Measurements from ENCODE around the gene MUC3A.

The MUC3A gene

GRCh38 chr7:100952641-100953040 is 3.3 kb downstream of the MUC3A start:
- Mint-ChIP-seq H3K9me3 (no peaks in the 10 kb centered on the region), H3K4me1 (no peaks in the 10 kb centered on the region), H3K27ac (no peak overlapping the region), H3K4me3 (no peak overlapping the region), H3K36me3 (no peaks in the 10 kb centered on the region), H3K27me3 (peaks cover 8% of the 10 kb centered on the region)
- DNase-seq (ENCODE audit: low spot score in 2 of 2) (no peak), ATAC-seq (ENCODE audit: low read depth) (no peak)

GRCh38 chr7:100957832-100958421 is 8.6 kb downstream of the MUC3A start:
- H3K4me3 Mint-ChIP-seq: no peak overlapping the region
- no peak for ATAC-seq (ENCODE audit: low read depth)
- H3K9me3 Mint-ChIP-seq: no peaks in the 10 kb centered on the region
- no peaks in the 10 kb centered on the region for H3K4me1 Mint-ChIP-seq
- H3K27ac Mint-ChIP-seq: no peak overlapping the region
- no peak for DNase-seq (ENCODE audit: low spot score in 2 of 2)
- H3K27me3 Mint-ChIP-seq: peaks cover 4% of the 10 kb centered on the region
- no peaks in the 10 kb centered on the region for H3K36me3 Mint-ChIP-seq

GRCh38 chr7:100959894-100960293 is 10.6 kb downstream of the MUC3A start:
- H3K36me3 Mint-ChIP-seq: no peaks in the 10 kb centered on the region
- no peaks in the 10 kb centered on the region for H3K9me3 Mint-ChIP-seq
- H3K27ac Mint-ChIP-seq: no peak overlapping the region
- no peak overlapping the region for H3K4me3 Mint-ChIP-seq
- DNase-seq (ENCODE audit: low spot score in 2 of 2) (no peak), ATAC-seq (ENCODE audit: low read depth) (no peak)
- peaks cover 7% of the 10 kb centered on the region for H3K27me3 Mint-ChIP-seq
- no peaks in the 10 kb centered on the region for H3K4me1 Mint-ChIP-seq

GRCh38 chr7:100962537-100962936 is 13.2 kb downstream of the MUC3A start:
- ATAC-seq (ENCODE audit: low read depth): no peak
- Mint-ChIP-seq H3K4me3 (no peak overlapping the region), H3K9me3 (no peaks in the 10 kb centered on the region), H3K27ac (no peak overlapping the region), H3K36me3 (peaks cover 1% of the 10 kb centered on the region), H3K27me3 (peaks cover 19% of the 10 kb centered on the region), H3K4me1 (peaks cover 13% of the 10 kb centered on the region)
- DNase-seq (ENCODE audit: low spot score in 2 of 2): no peak

- no peaks in the 10 kb centered on the region for H3K9me3 Mint-ChIP-seq
- ATAC-seq (ENCODE audit: low read depth): no peak
- no peak overlapping the region for H3K4me3 Mint-ChIP-seq
- H3K36me3 Mint-ChIP-seq: peaks cover 3% of the 10 kb centered on the region
- H3K27ac Mint-ChIP-seq: no peak overlapping the region
- DNase-seq (ENCODE audit: low spot score in 2 of 2): no peak
- peaks cover 26% of the 10 kb centered on the region for H3K27me3 Mint-ChIP-seq
- peaks cover 16% of the 10 kb centered on the region for H3K4me1 Mint-ChIP-seq
These were observed 14.1 kb downstream of the MUC3A start for GRCh38 chr7:100963386-100963785.

GRCh38 chr7:100963874-100964273 is 14.5 kb downstream of the MUC3A start:
- H3K27ac Mint-ChIP-seq: no peak overlapping the region

GRCh38 chr7:100964630-100965029 is 15.3 kb downstream of the MUC3A start:
- DNase-seq (ENCODE audit: low spot score in 2 of 2): no peak
- peaks cover 16% of the 10 kb centered on the region for H3K4me1 Mint-ChIP-seq
- no peaks in the 10 kb centered on the region for H3K9me3 Mint-ChIP-seq
- no peak overlapping the region for H3K4me3 Mint-ChIP-seq
- H3K27me3 Mint-ChIP-seq: peaks cover 32% of the 10 kb centered on the region
- peaks cover 3% of the 10 kb centered on the region for H3K36me3 Mint-ChIP-seq
- ATAC-seq (ENCODE audit: low read depth): no peak
- H3K27ac Mint-ChIP-seq: no peak overlapping the region

More at GRCh38 chr7:100963874-100964273, 14.5 kb downstream of the MUC3A start:
- peaks cover 3% of the 10 kb centered on the region for H3K36me3 Mint-ChIP-seq
- no peak for ATAC-seq (ENCODE audit: low read depth)
- no peak for DNase-seq (ENCODE audit: low spot score in 2 of 2)
- peaks cover 26% of the 10 kb centered on the region for H3K27me3 Mint-ChIP-seq
- peaks cover 16% of the 10 kb centered on the region for H3K4me1 Mint-ChIP-seq
- H3K9me3 Mint-ChIP-seq: no peaks in the 10 kb centered on the region
- H3K4me3 Mint-ChIP-seq: no peak overlapping the region

- ATAC-seq (ENCODE audit: low read depth) (no peak), DNase-seq (ENCODE audit: low spot score in 2 of 2) (no peak)
- Mint-ChIP-seq H3K4me1 (peaks cover 16% of the 10 kb centered on the region), H3K27ac (no peak overlapping the region), H3K27me3 (peaks cover 32% of the 10 kb centered on the region), H3K4me3 (peak overlapping the region; percentile 78), H3K36me3 (peaks cover 3% of the 10 kb centered on the region), H3K9me3 (no peaks in the 10 kb centered on the region)
These were observed 15.8 kb downstream of the MUC3A start for GRCh38 chr7:100965045-100965722.

GRCh38 chr7:100965723-100966541 is 16.6 kb downstream of the MUC3A start:
- H3K27me3 Mint-ChIP-seq: peaks cover 32% of the 10 kb centered on the region

GRCh38 chr7:100966542-100967291 is 17.4 kb downstream of the MUC3A start:
- Mint-ChIP-seq H3K36me3 (peaks cover 3% of the 10 kb centered on the region), H3K9me3 (no peaks in the 10 kb centered on the region), H3K4me1 (peaks cover 16% of the 10 kb centered on the region), H3K4me3 (peak overlapping the region; percentile 67), H3K27me3 (peaks cover 34% of the 10 kb centered on the region), H3K27ac (no peak overlapping the region)
- ATAC-seq (ENCODE audit: low read depth) (no peak), DNase-seq (ENCODE audit: low spot score in 2 of 2) (peak in 1 of 2 donors; percentile 26)

More at GRCh38 chr7:100965723-100966541, 16.6 kb downstream of the MUC3A start:
- Mint-ChIP-seq H3K9me3 (no peaks in the 10 kb centered on the region), H3K27ac (no peak overlapping the region), H3K4me1 (peaks cover 16% of the 10 kb centered on the region), H3K36me3 (peaks cover 3% of the 10 kb centered on the region), H3K4me3 (peak overlapping the region; percentile 78)
- DNase-seq (ENCODE audit: low spot score in 2 of 2) (peak; percentile 43 to 72), ATAC-seq (ENCODE audit: low read depth) (peak; percentile 68)

GRCh38 chr7:100967292-100967863 is 18.0 kb downstream of the MUC3A start:
- H3K27me3 Mint-ChIP-seq: peaks cover 34% of the 10 kb centered on the region
- H3K27ac Mint-ChIP-seq: no peak overlapping the region

GRCh38 chr7:100968031-100968430 is 18.7 kb downstream of the MUC3A start:
- Mint-ChIP-seq H3K9me3 (no peaks in the 10 kb centered on the region), H3K27me3 (peaks cover 32% of the 10 kb centered on the region), H3K4me1 (peaks cover 16% of the 10 kb centered on the region), H3K36me3 (peaks cover 5% of the 10 kb centered on the region), H3K27ac (no peak overlapping the region), H3K4me3 (peak overlapping the region; percentile 25)
- DNase-seq (ENCODE audit: low spot score in 2 of 2) (no peak), ATAC-seq (ENCODE audit: low read depth) (no peak)

More at GRCh38 chr7:100967292-100967863, 18.0 kb downstream of the MUC3A start:
- Mint-ChIP-seq H3K36me3 (peaks cover 3% of the 10 kb centered on the region), H3K9me3 (no peaks in the 10 kb centered on the region), H3K4me1 (peaks cover 16% of the 10 kb centered on the region), H3K4me3 (peak overlapping the region; percentile 25)
- no peak for DNase-seq (ENCODE audit: low spot score in 2 of 2)
- no peak for ATAC-seq (ENCODE audit: low read depth)

GRCh38 chr7:100968650-100969049 is 19.3 kb downstream of the MUC3A start:
- H3K27me3 Mint-ChIP-seq: peaks cover 34% of the 10 kb centered on the region
- no peak for ATAC-seq (ENCODE audit: low read depth)
- no peak for DNase-seq (ENCODE audit: low spot score in 2 of 2)
- peaks cover 16% of the 10 kb centered on the region for H3K4me1 Mint-ChIP-seq
- H3K4me3 Mint-ChIP-seq: no peak overlapping the region
- no peaks in the 10 kb centered on the region for H3K9me3 Mint-ChIP-seq
- H3K27ac Mint-ChIP-seq: no peak overlapping the region
- peaks cover 5% of the 10 kb centered on the region for H3K36me3 Mint-ChIP-seq

Data from memory B cell (primary cell).